Omental fat pad (tissue), 4 donors: ENCODE measurements around the gene PTPN5. TPM values are rescaled to one million over a fixed set of nuclear protein-coding genes. Genes with fewer than 3 reads are reported as not detected.
A peak's percentile ranks its signal among the peaks of the same experiment; 100 is the strongest.

Experiments used
- ATAC-seq: fragments of 150-250 bp; one replicate; pipeline ENCODE4 v1.9.1; 2016; ENCODE audit warnings: mild to moderate bottlenecking, moderate library complexity; ENCODE audit not compliant: low FRiP score
- DNase-seq: peaks from one replicate; pipeline ENCODE4 v3.0.0-alpha.2; 2019; ENCODE audit warnings: low spot score
- total RNA-seq, 4 donors: library from RNA; depleted of rRNA; stranded (reverse); fragments of >200 nt; gene quantifications; one replicate each; pipeline ENCODE4 v1.1.0, GENCODE V29; 2016
- TF ChIP-seq, protein P1 (sequence below), 3 donors: fragments of 450-650 bp; IDR thresholded peaks; one replicate each; pipeline ENCODE4 v1.5.1; 2016 to 2017; ENCODE audit warnings: antibody characterized with exemption in 3 of 3, mild to moderate bottlenecking in 3 of 3, moderate library complexity in 2 of 3

The PTPN5 gene
- total RNA-seq, 4 donors from 2014 or later: 0.28 to 4.7 (median 1.5) TPM

DNA sequence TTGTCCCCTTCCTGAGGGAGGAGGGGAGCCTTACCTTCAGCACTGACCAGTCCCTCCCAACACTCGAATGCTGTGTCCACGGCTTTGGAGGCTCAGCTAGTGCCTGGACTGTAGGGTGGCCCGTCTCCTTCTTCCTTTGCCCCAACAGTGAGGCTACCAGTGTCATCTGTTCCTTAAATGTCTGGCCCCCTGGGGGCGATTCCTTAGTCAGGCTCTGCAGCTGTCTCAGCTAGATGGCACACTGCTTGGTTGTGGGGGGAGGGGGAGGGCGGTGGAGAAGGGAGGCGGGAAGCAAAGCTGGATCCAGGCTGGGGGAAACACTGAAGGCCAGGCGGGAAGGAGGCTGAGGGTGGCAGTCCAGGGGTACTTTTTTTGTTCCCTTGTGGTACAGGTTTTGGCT, 65.6 kb downstream of the PTPN5 start, which contains the start of gene IGSF22:
Gene IGSF22 (minus strand): TSS at position 149 of the 400 bp plus-strand sequence. CDS start 1,952 bp downstream, outside the sequence.
- DNase-seq: no peak
- no peak for ATAC-seq
- TF ChIP-seq, protein P1, sequence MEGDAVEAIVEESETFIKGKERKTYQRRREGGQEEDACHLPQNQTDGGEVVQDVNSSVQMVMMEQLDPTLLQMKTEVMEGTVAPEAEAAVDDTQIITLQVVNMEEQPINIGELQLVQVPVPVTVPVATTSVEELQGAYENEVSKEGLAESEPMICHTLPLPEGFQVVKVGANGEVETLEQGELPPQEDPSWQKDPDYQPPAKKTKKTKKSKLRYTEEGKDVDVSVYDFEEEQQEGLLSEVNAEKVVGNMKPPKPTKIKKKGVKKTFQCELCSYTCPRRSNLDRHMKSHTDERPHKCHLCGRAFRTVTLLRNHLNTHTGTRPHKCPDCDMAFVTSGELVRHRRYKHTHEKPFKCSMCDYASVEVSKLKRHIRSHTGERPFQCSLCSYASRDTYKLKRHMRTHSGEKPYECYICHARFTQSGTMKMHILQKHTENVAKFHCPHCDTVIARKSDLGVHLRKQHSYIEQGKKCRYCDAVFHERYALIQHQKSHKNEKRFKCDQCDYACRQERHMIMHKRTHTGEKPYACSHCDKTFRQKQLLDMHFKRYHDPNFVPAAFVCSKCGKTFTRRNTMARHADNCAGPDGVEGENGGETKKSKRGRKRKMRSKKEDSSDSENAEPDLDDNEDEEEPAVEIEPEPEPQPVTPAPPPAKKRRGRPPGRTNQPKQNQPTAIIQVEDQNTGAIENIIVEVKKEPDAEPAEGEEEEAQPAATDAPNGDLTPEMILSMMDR (IDR thresholded peaks at IDR 0.05): no peak

DNA sequence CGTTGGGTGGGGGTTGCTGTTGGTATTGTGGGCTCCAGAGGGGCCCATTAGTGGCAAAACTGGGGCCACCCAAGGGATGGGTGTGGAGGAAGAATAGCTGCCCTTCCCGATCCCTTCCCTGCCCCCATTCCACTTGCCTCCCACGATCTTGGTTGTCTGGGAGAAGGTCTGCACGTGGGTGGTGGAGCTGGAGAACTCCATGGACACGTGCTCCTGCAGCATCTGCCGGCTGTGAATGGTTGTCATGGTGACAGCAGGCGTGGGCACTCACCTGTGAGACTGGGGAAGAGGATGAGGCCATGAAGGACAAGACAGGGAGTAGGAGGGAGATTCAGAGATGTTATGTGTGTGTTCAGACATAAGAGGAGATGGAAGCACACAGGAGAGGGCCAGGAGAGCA, 67.6 kb downstream of the PTPN5 start:
- DNase-seq (no peak), ATAC-seq (no peak)
- TF ChIP-seq, protein P1 (IDR thresholded peaks at IDR 0.05): no peak

DNA sequence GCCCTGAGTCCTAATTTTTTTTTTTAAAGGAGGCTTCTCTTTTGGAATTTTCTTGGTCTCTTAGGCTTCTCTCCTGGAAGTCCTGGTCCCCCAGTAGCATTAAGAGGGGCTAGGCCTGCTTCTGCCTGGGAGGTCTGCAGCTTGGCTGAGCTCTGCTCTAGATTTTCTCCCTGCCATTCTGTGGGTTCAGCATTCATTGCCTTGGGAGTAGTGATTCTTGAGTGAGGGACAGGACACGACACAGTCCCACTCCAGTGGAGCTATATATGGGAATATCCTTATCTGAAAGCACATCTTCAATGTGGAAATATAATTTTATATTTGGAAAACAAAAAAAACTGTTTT, 69.3 kb downstream of the PTPN5 start:
- TF ChIP-seq, protein P1 (IDR thresholded peaks at IDR 0.05): no peak

DNA sequence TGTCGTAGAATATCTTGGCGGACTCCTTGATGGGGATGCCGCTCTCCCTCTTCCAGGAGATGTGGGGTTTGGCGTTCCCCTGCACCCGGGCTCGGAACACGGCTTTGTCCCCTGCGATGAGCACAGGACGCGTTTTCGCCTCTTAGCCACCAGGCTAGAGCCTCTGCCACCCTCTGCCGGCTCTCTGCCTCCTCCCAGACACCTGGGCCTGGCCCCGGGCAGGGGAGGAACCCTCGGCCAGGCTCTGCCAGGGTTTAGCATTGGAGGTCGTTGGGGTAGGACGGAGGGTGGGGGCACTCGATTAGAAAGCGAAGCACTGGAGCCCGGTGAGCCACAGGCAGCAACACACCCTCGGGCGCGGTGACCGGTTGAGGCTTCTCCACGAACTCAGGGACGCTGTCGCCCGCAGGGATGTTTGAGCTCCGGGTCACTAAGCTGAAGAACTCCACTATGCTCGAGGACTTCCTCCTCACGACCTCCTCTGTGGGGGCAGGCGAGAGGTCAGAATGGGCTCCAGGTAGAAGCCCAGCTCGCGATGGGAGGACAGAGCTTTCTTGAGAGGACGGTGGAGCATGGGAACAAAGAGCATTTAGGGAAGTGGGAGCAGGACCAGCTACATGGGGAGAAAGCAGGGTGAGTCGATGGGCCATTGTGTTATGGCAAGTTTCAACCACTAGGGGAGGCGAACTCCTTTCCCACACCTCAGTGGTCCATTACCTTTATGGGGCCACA, 69.9 kb downstream of the PTPN5 start:
- ATAC-seq (peak; percentile 39), DNase-seq (no peak)
- TF ChIP-seq, protein P1 (IDR thresholded peaks at IDR 0.05): peak in 1 of 3 donors; percentile 52

More for the DNA sequence above, 69.3 kb downstream of the PTPN5 start:
- ATAC-seq (no peak), DNase-seq (no peak)

DNA sequence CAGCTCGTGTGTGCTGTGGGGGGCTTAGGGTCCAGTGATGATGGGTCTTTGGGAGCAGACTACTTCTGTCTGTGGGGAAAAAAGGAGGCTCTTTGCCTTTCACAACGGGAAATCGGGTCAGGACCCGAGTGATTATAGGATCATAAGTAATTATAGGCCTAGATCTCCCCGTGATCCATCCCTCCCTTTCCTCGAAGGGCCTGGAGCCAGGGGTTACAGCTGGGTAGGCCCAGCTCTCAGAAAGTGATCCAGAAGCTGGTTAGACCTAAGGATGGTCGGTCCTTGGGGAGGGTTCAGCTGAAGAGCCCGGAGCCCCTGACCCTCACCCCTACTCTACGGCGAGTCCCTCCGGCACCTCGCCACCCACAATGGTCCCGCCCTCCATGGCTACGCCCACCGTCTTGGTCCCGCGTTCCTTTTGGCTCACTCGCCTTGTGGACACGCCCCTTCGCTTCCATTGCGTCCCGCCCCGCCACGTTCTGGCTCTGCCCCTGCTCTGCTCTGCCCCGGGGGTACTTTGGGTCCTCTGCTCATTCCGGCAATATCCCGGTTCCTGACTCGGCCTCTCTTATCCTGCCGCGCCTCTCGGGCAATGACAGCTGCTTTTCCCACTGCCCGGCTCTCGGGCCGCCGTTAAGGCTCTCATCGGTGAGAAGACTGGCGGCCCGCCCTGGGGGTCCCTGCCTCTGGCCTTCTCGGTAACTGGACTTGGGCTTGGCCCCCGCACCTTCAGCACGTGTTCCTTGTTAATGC, 70.6 kb downstream of the PTPN5 start:
- TF ChIP-seq, protein P1 (IDR thresholded peaks at IDR 0.05): no peak
- ATAC-seq (peak; percentile 96), DNase-seq (peak; percentile 76)

DNA sequence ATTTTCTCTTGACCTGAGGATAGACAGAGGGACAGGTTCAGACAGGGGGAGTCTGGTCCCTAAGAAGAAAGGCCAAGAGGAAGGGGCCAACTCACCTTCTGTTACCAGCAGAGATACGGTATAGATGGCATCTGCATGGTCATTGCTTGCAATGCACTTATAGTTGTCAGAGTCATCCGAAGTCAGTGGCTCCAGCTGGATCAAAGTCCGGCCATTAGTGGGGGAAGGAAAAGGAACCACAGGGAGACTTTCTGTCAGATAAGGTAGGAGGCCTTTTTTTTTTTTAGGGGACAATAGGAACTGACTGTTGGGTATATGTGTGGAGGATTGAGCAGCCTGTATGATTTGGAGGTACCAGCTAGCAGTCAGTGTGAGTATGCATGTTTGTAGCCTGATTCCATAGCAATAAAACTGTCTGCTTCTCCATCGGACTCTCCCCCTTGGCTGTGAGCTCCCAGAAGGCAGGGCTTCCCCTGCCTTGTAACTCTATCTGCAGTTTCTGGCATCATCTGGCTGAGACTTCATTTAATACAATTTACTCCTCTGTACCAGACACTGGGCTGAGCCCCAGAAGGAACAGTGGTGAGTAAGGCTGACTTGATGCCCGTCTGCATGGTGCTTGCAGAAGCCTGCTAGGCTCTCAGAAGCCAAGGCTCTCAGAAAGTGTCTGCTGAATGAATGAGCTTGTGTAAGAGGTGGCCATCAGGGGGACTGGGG, 71.3 kb downstream of the PTPN5 start:
- TF ChIP-seq, protein P1 (IDR thresholded peaks at IDR 0.05): no peak
- ATAC-seq: no peak
- DNase-seq: no peak
